Loucy (cell line): ENCODE data around the gene FRRS1.

Experiments
- EZH2phosphoT487 ChIP-seq: fragments of 200-600 bp; IDR thresholded peaks from 2 replicates; pipeline ENCODE4 v1.6.1; 2018; ENCODE audit warnings: antibody characterized with exemption, mild to moderate bottlenecking, moderate library complexity, borderline replicate concordance
- TF ChIP-seq, protein P1 (sequence below): fragments of 200-600 bp; sonication (generic); conservative IDR thresholded peaks from 2 replicates; pipeline ENCODE4 v1.5.1; 2014; ENCODE audit warnings: mild to moderate bottlenecking, antibody characterized with exemption, low read length

DNA sequence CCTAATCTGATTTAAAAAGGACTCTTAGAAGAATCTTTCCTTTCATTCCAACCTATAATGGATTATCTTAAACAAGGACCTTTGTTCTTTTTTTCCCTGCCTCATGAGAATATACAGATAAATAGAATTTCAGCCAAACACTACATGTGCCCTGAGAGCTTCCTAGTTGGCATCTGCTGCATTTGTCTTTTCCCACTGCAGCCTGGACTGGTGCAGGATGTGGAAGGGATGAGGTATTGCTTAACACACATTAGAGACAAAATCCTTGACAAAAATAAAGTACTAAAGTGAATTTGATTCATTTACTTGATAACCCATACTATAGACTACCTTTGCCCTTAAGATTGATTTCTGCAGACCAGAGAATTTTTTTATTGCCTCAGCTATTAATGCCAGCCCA is 61.0 kb downstream of the FRRS1 start:
- TF ChIP-seq, protein P1, sequence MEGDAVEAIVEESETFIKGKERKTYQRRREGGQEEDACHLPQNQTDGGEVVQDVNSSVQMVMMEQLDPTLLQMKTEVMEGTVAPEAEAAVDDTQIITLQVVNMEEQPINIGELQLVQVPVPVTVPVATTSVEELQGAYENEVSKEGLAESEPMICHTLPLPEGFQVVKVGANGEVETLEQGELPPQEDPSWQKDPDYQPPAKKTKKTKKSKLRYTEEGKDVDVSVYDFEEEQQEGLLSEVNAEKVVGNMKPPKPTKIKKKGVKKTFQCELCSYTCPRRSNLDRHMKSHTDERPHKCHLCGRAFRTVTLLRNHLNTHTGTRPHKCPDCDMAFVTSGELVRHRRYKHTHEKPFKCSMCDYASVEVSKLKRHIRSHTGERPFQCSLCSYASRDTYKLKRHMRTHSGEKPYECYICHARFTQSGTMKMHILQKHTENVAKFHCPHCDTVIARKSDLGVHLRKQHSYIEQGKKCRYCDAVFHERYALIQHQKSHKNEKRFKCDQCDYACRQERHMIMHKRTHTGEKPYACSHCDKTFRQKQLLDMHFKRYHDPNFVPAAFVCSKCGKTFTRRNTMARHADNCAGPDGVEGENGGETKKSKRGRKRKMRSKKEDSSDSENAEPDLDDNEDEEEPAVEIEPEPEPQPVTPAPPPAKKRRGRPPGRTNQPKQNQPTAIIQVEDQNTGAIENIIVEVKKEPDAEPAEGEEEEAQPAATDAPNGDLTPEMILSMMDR, result no peak
- no peak for TF ChIP-seq EZH2phosphoT487
